Transverse colon (tissue), 4 donors: ENCODE measurements around the gene ITGA8. TPM values are rescaled to one million over a fixed set of nuclear protein-coding genes. Genes with fewer than 3 reads are reported as not detected.

Experiments
- DNase-seq: peaks from one replicate; pipeline ENCODE4 v3.0.0-alpha.2; 2019
- H3K27ac ChIP-seq, 4 donors: fragments of 200-600 bp; sonication (generic); 2 replicates each; pipeline ENCODE4 v1.5.1; 2016 to 2018; ENCODE audit warnings: inconsistent platforms in 4 of 4
- H3K27me3 ChIP-seq: fragments of 200-600 bp; sonication (generic); 2 replicates; pipeline ENCODE4 v1.5.1; 2017; ENCODE audit warnings: inconsistent platforms
- H3K36me3 ChIP-seq, 4 donors: fragments of 200-600 bp; sonication (generic); 2 replicates each; pipeline ENCODE4 v1.5.1; 2017 to 2019; ENCODE audit warnings: inconsistent platforms in 4 of 4
- H3K4me1 ChIP-seq, 4 donors: fragments of 200-600 bp; sonication (generic); 2 replicates each; pipeline ENCODE4 v1.5.1; 2017 to 2020; ENCODE audit warnings: inconsistent platforms in 4 of 4
- H3K4me3 ChIP-seq, 4 donors: fragments of 200-600 bp; sonication (generic); 1 replicate in 1 of 4; 2 replicates in 3 of 4; pipeline versions ENCODE4 v1.5.1 to v1.6.1; 2017 to 2019; ENCODE audit warnings: inconsistent platforms in 4 of 4
- H3K9me3 ChIP-seq, 2 donors: fragments of 200-600 bp; sonication (generic); 2 replicates each; pipeline ENCODE4 v1.5.1; 2017 to 2019; ENCODE audit warnings: inconsistent platforms in 2 of 2
- EP300 ChIP-seq: sonication (generic); formaldehyde crosslinking; IDR thresholded peaks from one replicate; pipeline ENCODE4 v1.6.1; 2017; ENCODE audit warnings: antibody characterized with exemption, low read depth
- POLR2A ChIP-seq: fragments of 450-650 bp; IDR thresholded peaks from one replicate; pipeline ENCODE4 v1.6.1; 2016; ENCODE audit warnings: antibody characterized with exemption, mild to moderate bottlenecking, moderate library complexity
- POLR2AphosphoS5 ChIP-seq, 3 donors: sonication (generic); formaldehyde crosslinking; IDR thresholded peaks; one replicate each; pipeline ENCODE4 v1.6.1; 2016; ENCODE audit warnings: antibody characterized with exemption in 3 of 3
- WGBS, 2 donors: methylation state at CpG; one replicate each; pipeline ENCODE4 v1.1.5; 2018; ENCODE audit warnings: low coverage in 1 of 2; 5-methylcytosine and 5-hydroxymethylcytosine counted together
- in situ Hi-C, 4 donors: fragments of 200-750 bp; cut with MboI; loops; one replicate each; pipeline versions ENCODE4 v1.15.0 to v1.15.1; 2017; ENCODE audit warnings: low sequenced_read_pairs in 3 of 4, low pct_ligation_motif_present in 1 of 4, low pct_unique_long_range_greater_than_20kb in 1 of 4
- intact Hi-C: fragments of 100-400 bp; cut with DNase I; formaldehyde crosslinking; loops from one replicate; pipeline ENCODE4 v1.15.1; 2023; ENCODE audit warnings: low total_unique reads
- total RNA-seq, 4 donors: library from RNA; depleted of rRNA; stranded (reverse); fragments of >200 nt; gene quantifications; one replicate each; pipeline ENCODE4 v1.1.0, GENCODE V29; 2016
- TF ChIP-seq, protein P1 (sequence below), 5 experiments: fragments of 200-600 bp in 3 of 5; fragments of 450-650 bp in 2 of 5; sonication (generic) in 3 of 5; IDR thresholded peaks; 1 replicate in 2 of 5; 2 replicates in 3 of 5; pipeline ENCODE4 v1.5.1; 2016 to 2017; ENCODE audit warnings: antibody characterized with exemption in 5 of 5, inconsistent platforms in 3 of 5, mild to moderate bottlenecking in 2 of 5, moderate library complexity in 1 of 5

ITGA8 gene
- total RNA-seq, 4 donors from 2014 or later, result 1.4 to 4.9 (median 3.3) TPM; not detected in 1

DNA sequence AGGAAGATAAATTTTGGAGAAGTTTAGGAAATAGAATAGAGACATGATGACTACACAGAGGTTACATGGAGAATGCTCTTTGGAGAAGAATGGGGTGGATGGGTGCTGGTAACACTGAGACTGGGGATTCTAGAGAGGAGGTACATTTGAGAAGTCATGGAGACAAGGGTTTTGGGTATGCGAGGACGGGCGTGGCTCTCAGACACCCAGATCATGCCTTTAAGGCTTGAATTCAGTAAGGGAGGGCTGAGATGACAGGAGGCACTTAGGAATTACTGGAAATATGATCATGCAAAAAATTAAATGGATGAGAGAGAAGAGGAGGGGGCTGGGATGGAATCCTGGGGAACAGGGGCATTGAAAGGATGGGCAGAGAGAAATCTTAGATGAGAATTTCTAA lies 168.8 kb downstream of the ITGA8 start:
- intact Hi-C loops (no loop called here), in situ Hi-C loops (no loop called here)
- Histone ChIP-seq H3K27ac (no peak overlapping the region), H3K9me3 (no peaks in the 10 kb centered on the region), H3K36me3 (no peaks in the 10 kb centered on the region), H3K27me3 (no peaks in the 10 kb centered on the region), H3K4me3 (no peak overlapping the region), H3K4me1 (no peaks in the 10 kb centered on the region)
- WGBS, 2 donors, result 86 to 87% methylated on average over 3 of the region's 3 CpGs
- DNase-seq, result no peak
- TF ChIP-seq POLR2A (no peak), POLR2AphosphoS5 (IDR thresholded peaks at IDR 0.05) (no peak)

GRCh38 chr10:15548331-15548730 lies 171.4 kb downstream of the ITGA8 start:
- intact Hi-C loops, result no loop called here
- DNase-seq, result no peak
- Histone ChIP-seq H3K36me3 (no peaks in the 10 kb centered on the region), H3K9me3 (no peaks in the 10 kb centered on the region), H3K4me1 (no peaks in the 10 kb centered on the region), H3K27ac (no peak overlapping the region), H3K4me3 (no peak overlapping the region), H3K27me3 (no peaks in the 10 kb centered on the region)
- no peak for TF ChIP-seq POLR2AphosphoS5 (IDR thresholded peaks at IDR 0.05)
- TF ChIP-seq POLR2A, result no peak
- TF ChIP-seq EP300, result no peak
- TF ChIP-seq, protein P1, sequence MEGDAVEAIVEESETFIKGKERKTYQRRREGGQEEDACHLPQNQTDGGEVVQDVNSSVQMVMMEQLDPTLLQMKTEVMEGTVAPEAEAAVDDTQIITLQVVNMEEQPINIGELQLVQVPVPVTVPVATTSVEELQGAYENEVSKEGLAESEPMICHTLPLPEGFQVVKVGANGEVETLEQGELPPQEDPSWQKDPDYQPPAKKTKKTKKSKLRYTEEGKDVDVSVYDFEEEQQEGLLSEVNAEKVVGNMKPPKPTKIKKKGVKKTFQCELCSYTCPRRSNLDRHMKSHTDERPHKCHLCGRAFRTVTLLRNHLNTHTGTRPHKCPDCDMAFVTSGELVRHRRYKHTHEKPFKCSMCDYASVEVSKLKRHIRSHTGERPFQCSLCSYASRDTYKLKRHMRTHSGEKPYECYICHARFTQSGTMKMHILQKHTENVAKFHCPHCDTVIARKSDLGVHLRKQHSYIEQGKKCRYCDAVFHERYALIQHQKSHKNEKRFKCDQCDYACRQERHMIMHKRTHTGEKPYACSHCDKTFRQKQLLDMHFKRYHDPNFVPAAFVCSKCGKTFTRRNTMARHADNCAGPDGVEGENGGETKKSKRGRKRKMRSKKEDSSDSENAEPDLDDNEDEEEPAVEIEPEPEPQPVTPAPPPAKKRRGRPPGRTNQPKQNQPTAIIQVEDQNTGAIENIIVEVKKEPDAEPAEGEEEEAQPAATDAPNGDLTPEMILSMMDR (IDR thresholded peaks at IDR 0.05), result no peak
- WGBS, 2 donors, result 55 to 72% methylated on average over 6 to 7 of the region's 8 CpGs
- in situ Hi-C loops, result no loop called here

- WGBS, 2 donors, result 73 to 80% methylated on average over 4 to 5 of the region's 5 CpGs
- no peaks in the 10 kb centered on the region for H3K4me1 ChIP-seq
- H3K9me3 ChIP-seq, result no peaks in the 10 kb centered on the region
- no peak for DNase-seq
- H3K36me3 ChIP-seq, result no peaks in the 10 kb centered on the region
- H3K4me3 ChIP-seq, result no peak overlapping the region
- in situ Hi-C loops, result no loop called here
- TF ChIP-seq EP300 (no peak), POLR2A (no peak), POLR2AphosphoS5 (IDR thresholded peaks at IDR 0.05) (no peak)
- TF ChIP-seq, protein P1 (IDR thresholded peaks at IDR 0.05), result no peak
- H3K27ac ChIP-seq, result no peak overlapping the region
- intact Hi-C loops, result no loop called here
- H3K27me3 ChIP-seq, result no peaks in the 10 kb centered on the region
These were observed 173.1 kb downstream of the ITGA8 start for GRCh38 chr10:15546606-15547005.

GRCh38 chr10:15545884-15546283 lies 173.8 kb downstream of the ITGA8 start:
- Histone ChIP-seq H3K27ac (no peak overlapping the region), H3K4me3 (no peak overlapping the region), H3K27me3 (no peaks in the 10 kb centered on the region), H3K4me1 (no peaks in the 10 kb centered on the region), H3K36me3 (no peaks in the 10 kb centered on the region), H3K9me3 (no peaks in the 10 kb centered on the region)
- 92 to 100% methylated on average over 2 to 4 of the region's 4 CpGs for WGBS, 2 donors
- in situ Hi-C loops, result no loop called here
- DNase-seq, result no peak
- TF ChIP-seq POLR2AphosphoS5 (IDR thresholded peaks at IDR 0.05) (no peak), EP300 (no peak), POLR2A (no peak)
- TF ChIP-seq, protein P1 (IDR thresholded peaks at IDR 0.05), result no peak
- intact Hi-C loops, result no loop called here

GRCh38 chr10:15545266-15545665 lies 174.5 kb downstream of the ITGA8 start:
- Histone ChIP-seq H3K4me3 (no peak overlapping the region), H3K4me1 (no peaks in the 10 kb centered on the region), H3K9me3 (no peaks in the 10 kb centered on the region), H3K27me3 (no peaks in the 10 kb centered on the region), H3K36me3 (no peaks in the 10 kb centered on the region), H3K27ac (no peak overlapping the region)
- TF ChIP-seq EP300 (no peak), POLR2AphosphoS5 (IDR thresholded peaks at IDR 0.05) (no peak), POLR2A (no peak)
- TF ChIP-seq, protein P1 (IDR thresholded peaks at IDR 0.05), result no peak
- intact Hi-C loops (no loop called here), in situ Hi-C loops (no loop called here)
- 74 to 81% methylated on average over 2 of the region's 2 CpGs for WGBS, 2 donors
- no peak for DNase-seq
